Embryonic facial prominence (tissue), 1 donor: ENCODE data around the gene GGTA1.
A peak's percentile ranks its signal among the peaks of the same experiment; 100 is the strongest.
"Not testable (repeated sequence)": the region's sequence is repeated elsewhere in the genome, so short reads cannot be mapped to it uniquely, and the experiment has no call there.

Experiments used
- DNase-seq: peaks from one replicate; pipeline ENCODE4 v3.0.0-alpha.2; 2016; ENCODE audit errors: extremely low spot score

GGTA1 gene

DNA sequence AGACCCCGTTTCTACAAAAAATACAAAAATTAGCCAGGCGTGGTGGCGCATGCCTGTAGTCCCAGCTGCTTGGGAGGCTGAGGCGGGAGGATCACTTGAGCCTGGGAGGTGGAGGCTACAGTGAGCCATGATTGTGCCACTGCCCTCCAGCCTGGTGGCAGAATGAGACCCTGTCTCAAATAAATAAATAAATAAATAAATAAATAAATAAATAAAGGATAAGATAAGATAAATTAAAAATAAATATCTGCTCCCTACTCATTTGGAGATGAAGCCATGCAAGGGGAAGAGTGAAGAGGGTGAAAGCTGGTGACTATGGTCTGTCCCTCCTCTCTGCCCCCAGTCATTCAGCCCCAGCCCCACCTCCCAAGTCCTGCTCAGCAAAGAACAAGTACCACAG, 41.2 kb downstream of the GGTA1 start:
- DNase-seq: not testable (repeated sequence)

DNA sequence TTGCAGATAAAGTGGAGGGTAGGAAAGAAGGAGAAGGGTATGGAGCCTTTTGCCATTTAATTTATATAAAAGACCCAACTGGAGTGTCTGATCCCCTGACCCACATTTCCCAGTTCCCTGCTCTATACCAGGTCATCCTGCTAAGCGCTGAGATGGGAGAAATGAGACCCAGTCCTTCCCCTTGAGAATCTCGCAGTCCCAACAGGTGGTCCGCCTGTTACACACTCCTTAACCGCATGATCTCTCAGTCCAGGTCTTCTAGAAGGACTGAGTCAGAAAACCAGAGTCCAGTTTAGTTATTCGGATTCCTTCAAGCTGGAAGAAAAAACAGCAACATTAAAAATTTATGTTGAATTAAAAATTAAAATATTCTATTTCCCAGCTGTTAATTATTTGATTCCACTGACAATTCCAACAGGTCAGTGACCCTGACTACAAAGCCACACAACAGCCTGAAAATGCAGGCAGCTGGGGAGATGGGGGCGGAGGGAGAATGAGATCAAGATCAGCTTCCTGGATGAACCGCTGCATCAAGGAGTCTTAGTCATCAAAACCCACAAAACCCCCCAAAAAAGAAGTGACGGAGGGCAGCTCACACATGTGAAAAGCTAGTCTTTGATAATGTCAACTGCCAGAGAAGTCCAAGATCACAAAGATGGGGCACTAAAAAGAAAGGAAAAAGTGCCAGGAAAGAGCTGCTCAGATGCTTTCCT, 44.0 kb downstream of the GGTA1 start:
- no peak for DNase-seq

DNA sequence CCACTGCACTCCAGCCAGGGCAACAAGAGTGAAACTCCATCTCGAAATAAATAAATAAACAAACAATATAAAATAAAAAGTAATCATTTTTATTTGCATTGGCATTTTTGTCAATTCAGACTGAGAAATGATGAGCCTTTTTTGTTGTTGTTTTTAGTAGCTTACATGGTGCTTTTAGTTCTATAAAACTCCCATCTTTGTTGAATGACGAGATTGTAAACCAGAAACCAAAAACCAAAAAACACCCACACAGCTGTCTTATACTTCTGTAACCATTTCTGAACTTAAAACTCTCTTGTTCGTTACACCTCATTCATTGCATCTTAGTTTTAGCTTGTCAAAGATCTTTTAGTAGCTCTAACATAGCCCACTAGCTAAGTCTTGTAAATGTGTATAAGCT, 44.7 kb downstream of the GGTA1 start:
- DNase-seq: no peak

DNA sequence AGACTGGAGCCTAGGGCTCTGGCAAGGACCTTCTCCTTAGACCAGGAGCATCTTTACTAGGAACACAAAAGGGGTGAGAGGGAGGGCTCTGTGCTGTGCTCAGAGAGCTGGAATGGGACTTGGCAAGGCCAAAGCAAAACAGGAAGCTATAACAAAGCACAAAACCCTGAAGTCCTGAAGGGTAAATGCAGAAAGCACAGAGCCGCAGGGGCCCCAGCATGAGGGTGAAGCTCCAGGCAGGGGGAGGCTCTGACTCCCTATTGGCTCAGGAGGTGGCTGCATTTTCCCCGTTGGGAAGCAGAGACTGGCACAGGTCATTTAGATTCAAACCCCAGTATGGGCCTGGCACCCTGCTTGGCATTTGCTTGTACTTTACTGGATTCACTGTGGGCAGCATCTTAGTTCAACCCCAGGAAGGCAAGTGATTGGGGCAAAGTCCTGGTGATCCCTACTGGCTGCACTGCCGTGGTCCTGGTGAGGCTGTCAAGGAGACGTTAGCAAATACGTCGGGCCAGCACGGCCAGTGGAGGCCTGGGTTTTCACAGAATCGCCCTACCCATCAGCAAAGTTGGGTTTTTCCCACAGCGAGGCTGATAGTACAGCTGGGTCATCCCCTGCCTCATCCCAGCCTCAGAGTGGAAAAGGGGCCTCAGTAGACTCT, 46.3 kb downstream of the GGTA1 start:
- no peak for DNase-seq

DNA sequence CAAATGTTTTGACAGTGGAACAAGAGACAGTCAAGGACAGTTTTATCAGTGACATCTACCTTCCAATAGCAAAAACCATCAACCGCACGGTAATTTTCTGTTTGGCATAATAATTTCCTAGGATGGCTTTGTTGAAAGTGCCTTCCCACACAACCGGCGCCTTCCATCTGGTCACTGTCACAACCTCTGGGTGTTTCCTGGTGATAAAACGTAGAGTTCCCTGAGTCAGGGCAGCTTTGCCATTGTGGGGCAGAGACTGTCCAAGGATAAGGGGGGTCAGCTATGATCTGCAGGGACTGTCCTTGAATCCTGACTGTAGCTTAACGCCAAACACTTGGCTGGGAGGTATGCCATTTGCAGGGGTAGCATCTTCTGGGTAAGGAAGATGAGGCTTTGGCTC, 47.6 kb downstream of the GGTA1 start:
- DNase-seq: no peak

DNA sequence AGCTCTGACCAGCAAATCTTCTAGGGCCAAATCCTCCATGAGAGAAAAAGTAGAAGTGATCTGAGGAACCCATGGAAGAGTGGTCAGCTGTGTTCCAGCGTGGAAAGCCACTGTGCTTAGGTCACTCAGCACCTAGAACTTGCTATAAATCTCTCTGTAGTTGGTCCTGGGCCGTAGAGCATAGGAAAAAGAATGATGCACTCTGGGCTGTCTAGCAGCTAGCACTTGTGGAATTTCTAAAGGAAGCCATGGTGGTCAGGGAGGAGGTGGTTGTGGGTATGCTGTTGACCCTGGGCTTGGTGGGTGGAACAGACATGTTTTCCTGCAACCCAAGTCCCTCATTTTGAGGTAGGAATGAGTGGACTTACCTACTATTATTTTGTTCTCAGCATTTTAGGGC, 48.1 kb downstream of the GGTA1 start:
- no peak for DNase-seq

DNA sequence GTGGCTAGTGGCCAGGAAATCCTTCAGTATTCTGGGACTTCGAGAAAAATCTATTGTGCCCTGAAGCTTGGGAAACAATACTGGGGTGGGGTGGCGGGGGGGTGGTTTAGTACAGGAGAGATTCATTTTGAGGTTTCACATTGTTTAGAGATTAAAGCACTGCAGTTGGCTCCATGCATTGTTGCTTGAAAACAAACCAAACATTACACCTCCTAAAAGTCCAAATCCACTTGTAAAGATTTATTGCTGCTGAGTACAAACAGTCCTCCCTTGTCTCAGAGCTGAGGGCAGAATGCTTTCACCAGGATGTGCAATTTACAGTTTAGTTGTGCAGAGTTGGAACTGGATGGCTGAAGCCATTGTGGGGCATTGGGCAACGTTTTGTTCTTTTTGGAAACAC, 49.4 kb downstream of the GGTA1 start:
- DNase-seq: no peak

DNA sequence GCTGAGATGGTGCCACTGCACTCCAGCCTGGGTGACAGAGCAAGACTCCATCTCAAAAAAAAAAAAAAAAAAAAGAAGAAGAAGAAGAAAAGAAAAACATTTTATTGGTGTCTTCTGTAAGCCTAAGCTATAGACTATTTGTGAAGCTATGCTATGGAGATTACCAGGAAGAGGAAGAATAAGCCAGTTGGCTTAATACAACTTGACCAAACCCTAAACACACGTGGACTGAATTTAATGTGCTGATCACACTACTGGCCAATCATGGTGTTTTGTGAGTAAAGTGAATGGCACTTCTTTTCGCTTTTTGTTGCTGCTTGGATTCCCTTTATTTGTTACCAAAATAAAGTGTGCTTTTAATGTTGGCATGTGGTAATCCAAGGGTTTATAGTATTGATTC, 49.9 kb downstream of the GGTA1 start:
- no peak for DNase-seq

DNA sequence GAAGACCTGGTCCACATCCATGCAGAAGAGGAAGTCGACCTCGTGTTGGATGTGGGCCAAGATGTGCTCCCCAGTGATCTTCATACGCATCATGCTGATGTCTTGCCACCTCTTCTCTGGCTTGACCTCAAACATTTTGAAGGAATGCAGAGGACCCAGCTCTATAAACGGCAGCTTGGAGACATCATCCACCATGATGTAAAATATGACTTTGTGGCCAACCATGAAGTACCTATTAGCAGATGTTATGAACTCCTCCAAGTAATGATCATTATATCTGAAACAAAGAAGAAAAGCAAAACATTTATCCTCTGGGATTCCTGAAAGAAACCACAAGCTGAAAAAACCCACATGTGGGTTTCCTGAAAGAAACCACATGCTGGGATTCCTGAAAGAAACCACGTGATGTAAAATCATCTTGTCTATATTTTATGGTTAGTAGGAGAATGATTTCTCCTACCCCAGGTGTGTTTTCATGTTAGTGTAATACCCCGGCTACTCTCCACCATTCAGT, 52.3 kb downstream of the GGTA1 start:
- peak; percentile 6 for DNase-seq

DNA sequence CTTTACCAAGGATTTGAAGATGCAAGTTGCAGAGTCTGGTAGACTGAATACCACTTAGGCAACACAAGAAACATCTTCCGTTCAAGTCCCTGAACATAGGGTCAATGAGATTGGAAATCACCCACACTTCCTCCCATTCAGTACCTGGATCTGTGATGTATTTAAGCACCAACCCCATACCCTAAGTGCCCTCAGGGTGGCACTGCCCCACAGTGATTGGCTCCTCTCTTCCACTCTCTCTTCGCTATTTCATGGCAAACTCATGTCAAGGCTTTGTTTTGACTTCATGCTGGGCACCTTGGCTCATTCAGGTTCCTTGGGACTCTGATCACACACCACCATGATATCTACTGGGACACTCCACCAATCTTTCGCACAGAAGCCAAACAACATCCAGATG, 53.7 kb downstream of the GGTA1 start:
- DNase-seq: no peak

DNA sequence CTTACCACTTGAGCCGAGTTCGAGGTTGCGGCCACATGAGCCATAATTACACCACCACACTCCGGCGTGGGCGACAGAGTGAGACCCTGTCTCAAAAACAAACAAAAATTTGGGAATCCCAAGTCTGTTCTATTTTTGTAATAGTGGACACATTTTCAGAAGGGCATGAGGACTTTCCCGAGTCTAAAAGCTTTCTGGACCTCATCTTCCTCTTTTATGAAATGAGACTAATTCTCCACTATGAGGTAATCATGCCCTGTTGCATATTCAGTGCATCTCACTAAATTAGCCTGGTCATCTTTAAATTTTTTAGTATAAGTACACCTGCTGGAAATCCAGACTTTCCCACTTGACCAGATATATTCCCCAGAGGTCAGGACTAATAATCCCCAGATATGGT, 55.7 kb downstream of the GGTA1 start:
- DNase-seq: no peak

DNA sequence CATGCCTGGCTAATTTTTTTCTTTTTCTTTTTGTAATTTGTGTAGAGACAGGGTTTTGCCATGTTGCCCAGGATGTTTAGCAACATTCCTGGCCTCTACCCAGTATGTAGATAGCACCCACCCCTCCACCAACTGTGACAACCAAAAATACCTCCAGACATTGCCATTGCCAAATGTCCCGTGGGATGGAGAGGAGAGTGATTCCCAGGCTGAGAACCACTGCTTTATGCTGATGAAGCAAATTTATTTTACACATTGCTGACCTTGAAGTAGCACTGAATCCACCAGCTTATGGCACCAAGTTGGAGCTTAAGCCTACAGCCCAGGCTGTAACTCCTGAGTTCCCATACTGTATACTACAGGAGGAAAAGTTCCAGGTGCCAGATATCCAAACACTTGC, 58.5 kb downstream of the GGTA1 start:
- DNase-seq: no peak

DNA sequence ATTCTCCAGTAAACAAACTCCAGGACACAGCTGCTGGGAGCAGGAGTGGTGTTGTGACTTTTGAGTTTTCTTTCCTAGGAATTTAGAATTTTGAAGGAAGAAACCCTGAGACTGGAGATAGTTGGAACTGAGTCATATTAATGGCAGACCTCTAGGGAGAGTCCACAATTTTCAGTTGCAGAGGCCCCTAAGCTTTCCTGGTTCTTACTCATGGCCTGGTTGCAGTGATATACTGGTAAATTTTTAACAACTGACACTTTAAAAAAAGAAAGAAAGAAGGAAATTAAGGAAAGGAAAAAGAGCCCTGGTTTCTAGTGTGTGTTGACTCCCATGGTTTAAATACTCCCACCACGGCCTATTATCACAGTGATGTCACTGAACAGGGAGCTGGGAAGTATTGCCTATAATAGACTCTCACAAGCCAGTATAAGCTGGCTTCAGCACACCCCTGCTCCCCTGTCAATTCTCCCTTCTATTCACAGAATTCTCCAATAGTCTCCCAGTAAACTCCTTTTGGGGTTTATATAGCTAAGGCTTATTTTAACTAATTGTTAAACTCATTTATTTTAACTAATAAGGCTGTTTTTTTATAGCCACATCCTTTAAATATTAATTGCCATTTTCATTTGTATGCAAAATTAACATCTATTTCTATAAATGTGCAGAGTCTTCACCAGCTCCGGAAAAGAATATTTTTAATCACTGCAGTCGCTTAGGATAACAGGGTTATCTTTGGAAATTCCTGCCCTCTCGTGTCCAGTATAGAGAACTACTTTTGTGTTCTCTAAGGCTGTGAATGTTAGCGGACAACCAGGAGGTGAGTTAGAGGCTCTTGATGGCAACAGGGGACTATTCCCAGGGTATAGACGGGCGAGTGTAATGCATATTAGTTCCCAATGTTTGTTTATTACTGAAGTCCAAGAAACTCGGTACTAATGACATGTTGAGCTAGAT, 59.7 kb downstream of the GGTA1 start:
- DNase-seq: no peak

DNA sequence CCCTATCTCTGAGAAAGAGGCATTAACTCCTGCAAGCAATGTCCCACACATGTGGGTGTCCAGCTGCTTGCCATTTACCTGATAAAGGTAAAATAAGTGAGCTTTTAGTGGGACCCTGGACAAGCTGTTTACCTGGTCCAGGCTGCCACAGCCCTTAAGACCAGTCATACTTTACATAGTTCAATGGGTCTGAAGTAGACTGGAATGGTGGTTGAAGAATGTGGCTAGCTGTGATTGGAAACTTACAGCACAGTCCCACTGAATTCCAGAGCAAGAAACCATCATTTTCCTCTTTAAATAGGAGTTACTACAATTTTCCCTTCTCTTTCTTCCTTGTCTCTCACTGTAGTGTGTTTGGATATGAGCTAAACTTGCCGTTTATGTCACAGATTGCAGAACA, 60.6 kb downstream of the GGTA1 start:
- no peak for DNase-seq

DNA sequence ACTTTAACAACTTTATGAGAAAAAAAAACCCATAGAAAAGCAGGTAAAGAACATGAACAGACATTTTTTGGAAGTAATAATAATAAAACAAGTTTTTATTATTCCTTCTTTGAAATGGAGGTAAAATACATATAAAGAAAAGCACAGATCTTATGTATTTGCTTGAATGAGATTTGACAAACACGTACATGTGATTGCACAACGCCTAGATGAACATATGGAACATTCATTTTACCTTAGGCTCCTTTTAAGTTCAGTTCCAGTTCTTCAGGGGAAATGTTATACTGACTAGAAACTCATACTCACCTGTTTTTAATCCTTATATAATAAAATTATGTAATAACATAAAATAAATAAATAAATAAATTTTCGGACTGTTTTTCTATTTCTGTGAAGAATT, 61.8 kb downstream of the GGTA1 start:
- DNase-seq: no peak

DNA sequence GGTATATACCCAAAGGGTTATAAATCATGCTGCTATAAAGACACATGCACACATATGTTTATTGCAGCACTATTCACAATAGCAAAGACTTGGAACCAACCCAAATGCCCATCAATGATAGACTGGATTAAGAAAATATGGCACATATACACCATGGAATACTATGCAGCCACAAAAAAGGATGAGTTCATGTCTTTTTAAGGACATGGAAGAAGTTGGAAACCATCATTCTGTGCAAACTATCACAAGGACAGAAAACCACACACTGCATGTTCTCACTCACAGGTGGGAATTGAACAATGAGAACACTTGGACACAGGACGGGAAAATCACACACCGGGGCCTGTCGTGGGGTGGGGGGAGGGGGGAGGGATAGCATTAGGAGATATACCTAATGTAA, 62.6 kb downstream of the GGTA1 start:
- DNase-seq: not testable (repeated sequence)

DNA sequence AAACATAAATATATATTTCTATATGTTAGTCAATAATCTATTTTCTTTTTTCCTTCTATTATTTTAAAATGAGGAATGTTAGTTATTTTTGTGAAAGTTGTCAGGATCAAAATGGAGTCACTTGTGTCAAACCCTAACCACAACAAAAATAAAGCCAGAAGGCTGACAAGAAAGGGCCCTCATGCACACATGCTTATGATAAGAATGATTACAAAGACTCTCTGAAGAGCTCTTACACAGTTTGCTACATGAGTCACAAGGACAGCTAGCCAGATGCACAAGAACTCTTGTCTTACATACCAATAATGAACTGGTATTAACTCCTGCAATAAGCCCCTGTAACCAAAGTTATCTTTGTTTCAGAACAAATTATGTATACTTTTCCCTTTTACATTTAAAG, 64.7 kb downstream of the GGTA1 start:
- no peak for DNase-seq

DNA sequence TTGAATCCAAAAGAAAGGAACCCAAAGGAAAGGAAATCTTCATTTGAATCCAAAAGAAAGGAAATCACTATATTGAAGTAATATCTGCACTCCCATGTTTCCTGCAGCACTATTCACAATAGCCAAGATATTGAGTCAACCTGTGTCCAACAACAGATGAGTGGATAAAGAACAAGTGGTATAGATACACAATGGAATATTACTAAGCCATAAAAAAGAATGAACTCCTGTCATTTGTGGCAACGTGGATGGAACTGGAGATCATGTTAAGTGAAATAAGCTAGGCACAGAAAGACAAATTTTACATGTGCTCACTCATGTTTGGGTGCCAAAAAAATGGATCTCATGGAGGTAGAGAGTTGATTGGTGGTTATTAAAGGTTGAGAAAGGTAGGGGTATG, 71.7 kb downstream of the GGTA1 start:
- DNase-seq: no peak

DNA sequence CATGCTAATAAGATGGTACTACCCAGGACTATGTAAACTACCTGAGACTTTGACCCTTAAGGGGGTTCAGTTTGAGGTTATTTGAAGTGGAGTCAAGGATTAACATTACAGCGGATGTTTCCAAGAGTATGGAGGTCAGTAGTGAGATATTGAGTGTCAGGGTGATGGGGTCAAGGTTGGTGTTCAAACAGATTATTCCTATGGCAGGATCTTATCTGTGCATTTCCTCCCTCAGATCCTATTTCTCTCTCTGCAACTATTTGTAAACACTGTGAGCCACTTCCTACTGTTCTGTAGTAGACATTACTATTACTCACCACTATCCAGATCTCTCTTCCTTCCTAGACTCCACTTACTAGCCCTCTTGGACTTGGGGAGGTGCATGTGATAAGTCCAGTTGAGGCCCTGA, 75.6 kb downstream of the GGTA1 start:
- DNase-seq: no peak

DNA sequence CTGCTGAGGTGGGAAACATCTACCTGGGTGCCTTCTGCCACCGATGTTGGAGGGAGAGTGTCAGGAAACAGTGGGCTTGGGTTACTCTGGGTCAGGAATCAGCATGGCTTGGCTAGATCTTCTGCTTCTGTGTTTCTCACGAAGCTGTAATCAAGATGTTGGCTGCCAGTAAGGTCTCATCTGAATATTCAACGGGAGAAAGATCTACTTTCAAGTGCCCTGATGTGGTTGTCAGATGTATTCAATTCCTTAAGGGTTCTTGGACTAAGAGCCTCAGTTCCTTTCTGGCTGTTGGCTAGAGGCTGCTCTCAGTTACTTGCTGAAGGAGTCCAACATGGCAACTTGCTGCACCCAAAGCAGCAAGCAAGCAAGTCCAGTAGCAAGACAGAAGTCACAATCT, 87.7 kb downstream of the GGTA1 start:
- DNase-seq: no peak

DNA sequence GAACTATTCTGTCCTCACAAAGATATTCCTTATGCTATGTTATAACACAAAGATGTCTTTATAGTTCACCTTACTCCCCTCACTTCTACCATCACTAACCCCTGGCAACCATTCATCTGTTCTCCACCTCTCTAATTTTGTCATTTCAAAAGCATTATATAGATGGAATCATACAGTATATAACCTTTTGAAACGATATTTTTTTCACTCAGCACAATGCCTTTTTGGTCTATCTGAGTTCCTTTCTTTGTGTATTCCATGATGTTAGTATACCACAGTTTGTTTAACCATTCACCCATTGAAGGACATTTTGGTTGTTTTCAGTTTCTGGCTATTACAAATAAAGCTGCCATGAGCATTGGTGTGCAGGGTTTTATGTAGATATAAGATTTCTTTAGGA, 93.7 kb downstream of the GGTA1 start:
- DNase-seq: no peak
